Uterus (tissue), 4 donors: ENCODE results near the gene CRACR2A. TPM values are rescaled to one million over a fixed set of nuclear protein-coding genes. Genes with fewer than 3 reads are reported as not detected.

ENCODE experiments used
- DNase-seq, 2 donors: peaks; one replicate each; pipeline ENCODE4 v3.0.0-alpha.2; 2019 to 2020
- H3K27ac ChIP-seq, 2 donors: fragments of 200-600 bp; sonication (generic); 1 replicate in 1 of 2; 2 replicates in 1 of 2; pipeline ENCODE4 v1.5.1; 2016 to 2018
- H3K27me3 ChIP-seq, 2 donors: fragments of 200-600 bp; sonication (generic); one replicate each; pipeline ENCODE4 v1.5.1; 2018 to 2019; ENCODE audit warnings: control low read depth in 1 of 2
- H3K36me3 ChIP-seq, 2 donors: fragments of 200-600 bp; sonication (generic); one replicate each; pipeline ENCODE4 v1.5.1; 2019; ENCODE audit warnings: control low read depth in 1 of 2
- H3K4me1 ChIP-seq, 2 donors: fragments of 200-600 bp; sonication (generic); one replicate each; pipeline ENCODE4 v1.5.1; 2018 to 2019; ENCODE audit warnings: control low read depth in 1 of 2
- H3K4me3 ChIP-seq, 2 donors: fragments of 200-600 bp; sonication (generic); 1 replicate in 1 of 2; 2 replicates in 1 of 2; pipeline ENCODE4 v1.5.1; 2018 to 2019; ENCODE audit warnings: mild to moderate bottlenecking in 1 of 2
- H3K9me3 ChIP-seq, 2 donors: fragments of 200-600 bp; sonication (generic); one replicate each; pipeline ENCODE4 v1.5.1; 2019; ENCODE audit warnings: control low read depth in 1 of 2
- CTCF ChIP-seq, 4 experiments: fragments of 200-600 bp in 2 of 4; fragments of 450-650 bp in 2 of 4; sonication (generic) in 2 of 4; IDR thresholded peaks; one replicate each; pipeline ENCODE4 v1.5.1; 2016 to 2019; ENCODE audit warnings: antibody characterized with exemption in 4 of 4, mild to moderate bottlenecking in 2 of 4, moderate library complexity in 1 of 4
- POLR2A ChIP-seq, 2 donors: fragments of 450-650 bp; IDR thresholded peaks; one replicate each; pipeline ENCODE4 v1.6.1; 2016; ENCODE audit warnings: antibody characterized with exemption in 2 of 2, mild to moderate bottlenecking in 1 of 2, moderate library complexity in 1 of 2
- intact Hi-C: fragments of 100-400 bp; cut with DNase I; formaldehyde crosslinking; loops from one replicate; pipeline ENCODE4 v1.15.1; 2023; ENCODE audit warnings: low total_unique reads
- total RNA-seq, 4 donors: library from RNA; depleted of rRNA in 3 of 4; stranded (reverse); fragments of >200 nt in 3 of 4; gene quantifications; one replicate each; pipeline versions ENCODE4 v1.1.0 to v1.2.4, GENCODE V29; 2014 to 2023
- donor health status: DM: yes; HTN: yes; CAD: no.

Gene CRACR2A
- total RNA-seq, 4 donors from 2014 or later = 0.88 to 33.6 (median 3.2) TPM

GRCh38 chr12:3673981-3674708 lies 78.8 kb downstream of the CRACR2A start:
- Histone ChIP-seq H3K27me3 (no peaks in the 10 kb centered on the region), H3K9me3 (no peaks in the 10 kb centered on the region), H3K27ac (no peak overlapping the region), H3K4me1 (no peaks in the 10 kb centered on the region), H3K36me3 (no peaks in the 10 kb centered on the region), H3K4me3 (no peak overlapping the region)
- intact Hi-C loops = no loop called here
- DNase-seq = no peak
- no peak for TF ChIP-seq POLR2A (IDR thresholded peaks at IDR 0.05)
- TF ChIP-seq CTCF (IDR thresholded peaks at IDR 0.05) = no peak

GRCh38 chr12:3672113-3672509 lies 80.8 kb downstream of the CRACR2A start:
- H3K27me3 ChIP-seq = no peaks in the 10 kb centered on the region
- H3K4me3 ChIP-seq = no peak overlapping the region
- DNase-seq = no peak
- H3K27ac ChIP-seq = no peak overlapping the region
- no peaks in the 10 kb centered on the region for H3K4me1 ChIP-seq
- no peaks in the 10 kb centered on the region for H3K36me3 ChIP-seq
- intact Hi-C loops = no loop called here
- TF ChIP-seq POLR2A (IDR thresholded peaks at IDR 0.05) (no peak), CTCF (IDR thresholded peaks at IDR 0.05) (no peak)
- H3K9me3 ChIP-seq = no peaks in the 10 kb centered on the region

- intact Hi-C loops = no loop called here
- no peak overlapping the region for H3K4me3 ChIP-seq
- no peaks in the 10 kb centered on the region for H3K27me3 ChIP-seq
- H3K4me1 ChIP-seq = no peaks in the 10 kb centered on the region
- DNase-seq = no peak
- no peak overlapping the region for H3K27ac ChIP-seq
- no peaks in the 10 kb centered on the region for H3K36me3 ChIP-seq
- no peak for TF ChIP-seq CTCF (IDR thresholded peaks at IDR 0.05)
- no peak for TF ChIP-seq POLR2A (IDR thresholded peaks at IDR 0.05)
- no peaks in the 10 kb centered on the region for H3K9me3 ChIP-seq
Observed at GRCh38 chr12:3671330-3672112, 81.4 kb downstream of the CRACR2A start.

GRCh38 chr12:3670083-3670620 lies 82.8 kb downstream of the CRACR2A start:
- Histone ChIP-seq H3K36me3 (no peaks in the 10 kb centered on the region), H3K27ac (no peak overlapping the region), H3K27me3 (no peaks in the 10 kb centered on the region), H3K4me3 (no peak overlapping the region), H3K9me3 (no peaks in the 10 kb centered on the region), H3K4me1 (no peaks in the 10 kb centered on the region)
- TF ChIP-seq CTCF (IDR thresholded peaks at IDR 0.05) (no peak), POLR2A (IDR thresholded peaks at IDR 0.05) (no peak)
- intact Hi-C loops = no loop called here
- DNase-seq = no peak

GRCh38 chr12:3669594-3669993 lies 83.3 kb downstream of the CRACR2A start:
- no peak overlapping the region for H3K27ac ChIP-seq
- no peaks in the 10 kb centered on the region for H3K4me1 ChIP-seq
- H3K36me3 ChIP-seq = no peaks in the 10 kb centered on the region
- no peak overlapping the region for H3K4me3 ChIP-seq
- no peaks in the 10 kb centered on the region for H3K27me3 ChIP-seq
- H3K9me3 ChIP-seq = no peaks in the 10 kb centered on the region
- TF ChIP-seq CTCF (IDR thresholded peaks at IDR 0.05) (no peak), POLR2A (IDR thresholded peaks at IDR 0.05) (no peak)
- DNase-seq = no peak
- intact Hi-C loops = no loop called here
